HG03175 (cell line): Measurements from ENCODE around the gene PPY.
"Not testable (repeated sequence)": the region's sequence is repeated elsewhere in the genome, so short reads cannot be mapped to it uniquely, and the experiment has no call there.

Experiments
- ATAC-seq: cut with Tn5 transposase; IDR thresholded peaks from one replicate; pipeline ENCODE4 v1.9.1; 2021; ENCODE audit warnings: mild to moderate bottlenecking, moderate library complexity; ENCODE audit not compliant: unreplicated experiment

Gene PPY

DNA sequence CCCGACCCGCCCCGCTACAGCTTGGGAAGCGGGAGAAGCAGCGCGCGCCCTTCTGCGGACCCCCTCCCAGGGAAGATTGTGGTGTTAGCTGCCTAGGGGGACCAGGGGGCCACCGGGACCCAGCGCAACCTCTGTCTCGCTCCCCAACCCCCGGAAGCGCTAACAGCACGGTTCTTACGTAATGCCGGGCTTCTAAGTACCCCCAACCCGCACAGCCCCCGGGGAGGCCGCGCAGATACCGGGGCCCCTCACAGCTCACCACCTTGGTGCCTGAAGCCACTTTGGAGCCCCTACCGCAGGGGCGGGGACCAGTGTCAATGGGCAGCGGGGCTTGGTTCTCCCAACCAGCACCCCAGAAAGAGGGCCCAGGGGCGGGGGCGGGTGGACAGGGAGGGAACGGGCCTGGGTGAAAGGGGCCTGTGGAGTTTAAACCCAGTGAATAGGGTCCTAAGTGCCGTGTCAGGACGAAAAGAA, 35.3 kb downstream of the PPY start:
- no peak for ATAC-seq

DNA sequence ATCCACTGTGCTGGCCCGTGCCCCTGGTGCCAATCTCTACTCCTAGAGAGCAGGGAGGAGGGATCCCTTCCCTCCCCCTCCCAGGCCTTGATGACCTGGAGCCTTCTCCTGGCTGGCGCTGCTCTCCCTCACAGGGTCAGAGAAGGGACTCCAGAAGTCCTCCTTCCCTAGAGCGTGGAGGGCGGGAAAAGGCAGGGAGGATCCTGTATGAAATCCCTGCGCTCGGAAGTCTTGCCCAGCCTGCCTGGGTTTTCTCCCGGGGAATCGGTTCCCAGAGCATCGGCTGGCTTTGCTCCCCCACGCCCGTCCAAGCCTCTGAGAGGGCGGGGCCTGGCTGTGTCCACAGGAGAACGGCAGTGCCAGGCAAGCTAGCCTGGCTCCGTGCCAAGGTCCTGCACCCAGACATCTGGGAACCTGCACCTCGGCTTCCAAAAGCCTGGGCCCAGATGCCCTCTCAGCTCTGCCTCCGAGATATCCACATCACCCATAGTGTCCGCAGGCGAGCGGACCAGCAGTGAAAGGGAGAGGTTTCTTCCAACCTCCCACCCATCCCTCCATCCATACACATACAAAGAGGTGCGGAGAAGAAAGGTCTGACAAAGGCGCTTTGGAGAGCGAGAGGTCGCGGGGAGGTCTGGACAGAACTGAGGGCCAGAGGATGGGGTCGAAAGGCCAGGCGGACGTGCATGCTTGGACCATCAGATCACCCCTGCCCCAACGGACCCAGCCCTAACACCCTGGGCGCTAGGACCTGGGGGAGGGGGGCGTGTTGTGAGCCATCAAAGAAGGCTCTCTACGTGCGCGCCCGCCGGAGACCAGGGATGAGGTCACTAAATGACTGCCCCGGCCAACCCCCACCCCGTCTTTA, 36.1 kb downstream of the PPY start:
- ATAC-seq = no peak

DNA sequence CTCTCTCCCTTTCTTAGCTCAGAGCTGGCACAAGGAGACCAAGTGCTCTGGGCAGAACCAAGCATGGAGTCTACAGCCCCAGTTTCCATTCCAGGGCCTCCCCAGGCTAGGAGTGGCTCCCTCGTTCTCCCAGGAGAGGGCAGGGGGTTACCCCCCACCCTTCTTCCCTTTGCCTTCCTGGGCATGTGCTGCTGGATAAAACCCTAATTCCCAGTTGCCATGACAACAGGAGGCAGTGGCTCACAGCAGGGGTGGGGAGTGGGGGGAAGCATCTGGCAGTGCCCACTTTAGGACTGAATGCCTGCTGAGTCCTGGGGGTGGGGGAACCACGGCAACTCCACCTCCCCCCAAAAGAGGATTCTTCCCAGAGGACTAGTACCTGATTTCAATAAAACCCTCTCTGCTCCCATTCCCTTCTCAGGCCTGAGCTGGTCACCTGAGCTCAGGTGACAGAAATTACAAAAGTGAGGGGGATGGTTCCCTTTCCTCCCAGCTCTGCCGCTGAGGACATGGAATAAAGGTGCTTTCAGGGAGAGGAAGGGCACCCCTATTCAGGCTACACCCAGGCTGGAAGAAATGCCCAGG, 36.8 kb downstream of the PPY start:
- no peak for ATAC-seq

DNA sequence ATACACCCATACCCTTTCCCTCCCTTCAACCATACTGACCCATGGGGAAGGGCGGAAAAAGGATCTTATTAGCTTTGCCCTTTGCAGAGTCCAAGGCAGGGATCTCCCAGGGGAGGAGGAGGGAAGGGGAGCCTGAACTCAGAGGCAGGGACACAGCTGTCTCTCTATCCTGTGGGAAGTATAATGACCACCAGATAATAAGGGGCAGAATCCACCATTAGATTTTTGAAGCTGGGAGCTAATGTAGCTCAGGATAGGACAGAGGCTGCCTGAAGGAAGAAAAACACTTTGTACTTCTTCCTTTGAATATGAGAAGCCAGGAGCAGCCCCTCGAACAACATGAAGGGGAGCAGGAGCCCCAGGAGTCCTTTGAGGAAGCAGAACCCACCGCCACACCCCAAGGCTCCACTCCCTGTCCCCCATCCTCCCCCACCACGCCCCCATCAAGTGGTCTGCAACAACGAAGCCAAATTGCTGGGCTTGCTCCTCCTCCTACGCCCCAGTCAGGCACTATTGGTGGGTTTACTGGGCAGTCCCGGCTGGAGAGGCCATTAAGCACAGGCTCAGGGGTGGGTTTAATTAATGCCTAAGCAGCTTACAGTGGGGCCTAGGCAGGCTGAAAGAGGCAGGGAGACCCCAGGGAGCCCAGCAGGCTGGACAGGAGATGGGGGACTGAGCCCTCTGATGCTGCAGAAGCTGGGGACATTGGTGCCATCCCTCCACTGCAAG, 40.3 kb downstream of the PPY start:
- ATAC-seq = no peak

DNA sequence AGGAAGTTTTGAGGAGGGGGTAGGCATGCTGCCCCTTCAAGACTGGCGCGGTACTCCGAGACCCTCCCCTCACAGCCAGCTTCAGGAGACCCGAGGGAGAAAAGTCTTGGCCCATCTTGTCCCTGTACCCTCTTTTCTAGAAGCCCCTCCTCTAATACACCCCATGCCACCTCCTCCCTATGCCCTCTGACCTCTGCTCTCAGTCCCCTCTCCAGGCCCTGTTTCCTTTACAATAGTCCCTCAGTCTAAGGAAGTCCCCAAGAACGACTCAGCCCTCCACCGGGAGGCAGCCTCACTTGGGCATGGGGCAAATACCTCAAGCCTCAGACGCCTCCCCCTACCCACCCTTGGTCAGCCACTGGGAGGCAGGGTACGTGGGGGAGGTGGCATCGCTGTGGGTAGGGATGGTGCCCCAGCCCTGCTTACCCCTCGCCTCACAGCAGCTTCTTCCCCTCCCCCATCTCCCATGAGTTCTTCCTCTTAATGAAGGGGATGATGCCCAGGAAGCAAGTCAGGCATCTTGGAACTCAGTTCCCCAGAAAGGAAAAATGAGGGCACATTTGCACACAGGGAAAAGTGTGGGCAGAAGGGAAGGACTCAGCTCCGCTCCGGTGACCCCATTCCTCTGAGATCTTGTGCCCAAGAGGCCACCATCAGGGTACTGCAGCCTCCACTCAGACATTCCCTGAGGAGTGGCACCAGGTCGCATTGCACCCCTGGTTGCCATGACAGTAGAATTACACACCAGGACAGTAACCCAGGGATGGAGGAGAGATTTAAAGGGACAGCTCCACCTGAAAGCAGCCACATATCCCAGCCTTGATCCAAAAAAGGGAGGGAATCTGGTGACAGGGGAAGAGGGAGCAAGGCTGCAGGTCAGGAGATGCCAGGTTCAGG, 41.2 kb downstream of the PPY start:
- no peak for ATAC-seq

GRCh38 chr17:43900183-43900857, 42.0 kb downstream of the PPY start:
- ATAC-seq = no peak

DNA sequence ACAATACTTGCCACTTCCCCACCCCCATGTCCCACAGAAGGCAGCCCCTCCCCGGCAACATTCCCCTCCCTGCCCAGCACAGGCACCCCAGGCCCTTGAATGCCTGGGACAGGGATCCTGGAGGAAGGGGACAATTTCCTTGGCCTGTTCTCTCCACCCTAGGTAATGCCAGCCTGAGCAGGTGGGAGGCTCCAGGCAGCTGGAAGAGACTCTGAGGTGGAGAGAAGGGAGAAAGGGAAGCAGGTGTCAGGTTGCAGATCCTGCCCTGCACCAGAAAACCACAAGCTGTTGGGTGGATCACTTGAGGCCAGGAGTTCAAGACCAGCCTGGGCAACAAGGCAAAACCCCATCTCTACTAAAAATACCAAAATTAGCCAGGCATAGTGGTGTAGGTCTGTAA, 43.8 kb downstream of the PPY start:
- no peak for ATAC-seq

DNA sequence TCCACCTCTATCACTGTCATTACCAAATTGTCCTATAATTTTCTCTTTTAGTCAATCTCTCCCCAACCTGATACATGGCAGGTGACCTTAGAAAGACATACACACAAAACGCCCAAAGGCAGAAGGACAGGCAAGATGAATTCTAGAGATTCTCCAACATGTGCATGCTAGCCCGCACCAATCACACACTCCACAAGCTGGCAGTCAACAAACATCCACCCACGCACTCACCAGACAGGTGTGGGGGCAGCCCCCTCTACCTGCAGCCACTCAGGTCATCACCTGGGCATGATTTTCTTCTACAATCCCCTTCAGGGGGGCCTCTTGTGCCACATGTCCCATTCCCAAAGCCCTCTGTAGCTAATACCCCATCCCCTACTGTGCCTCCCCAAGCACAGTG, 44.4 kb downstream of the PPY start:
- no peak for ATAC-seq

- ATAC-seq = not testable (repeated sequence)
These were observed 47.8 kb downstream of the PPY start for GRCh38 chr17:43894494-43894893.

GRCh38 chr17:43892647-43892952, 49.7 kb downstream of the PPY start:
- no peak for ATAC-seq

- ATAC-seq = no peak
These were observed 50.2 kb downstream of the PPY start for GRCh38 chr17:43891851-43892646.
